GM19240 (cell line): ENCODE measurements around the gene SH3GL3.

Experiments
- DNase-seq: peaks from one replicate; pipeline ENCODE4 v3.0.0; 2011; ENCODE audit warnings: low spot score; ENCODE audit not compliant: insufficient read length

The SH3GL3 gene

GRCh38 chr15:83658430-83659416, 211.6 kb downstream of the SH3GL3 start:
- no peak for DNase-seq

DNA sequence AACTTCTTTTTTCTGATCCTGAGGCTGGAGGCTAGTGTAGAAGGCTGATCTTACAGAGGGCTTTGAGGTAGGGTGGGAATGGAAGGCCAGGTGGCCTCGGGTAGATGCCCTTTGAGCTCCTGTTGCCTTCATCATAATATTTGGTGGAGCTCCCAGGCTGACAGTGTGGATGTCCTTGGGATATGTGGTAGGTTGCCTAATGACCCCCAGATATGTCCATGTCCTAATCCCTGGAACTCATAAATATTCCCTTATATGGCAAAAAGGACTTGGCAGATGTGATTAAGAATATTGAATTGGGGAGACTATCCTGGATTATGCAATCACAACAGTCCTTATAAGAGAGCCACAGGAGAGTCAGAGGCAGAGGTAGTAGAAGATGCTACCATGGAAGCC, 212.3 kb downstream of the SH3GL3 start:
- DNase-seq = no peak

GRCh38 chr15:83665480-83665879, 218.3 kb downstream of the SH3GL3 start:
- DNase-seq = no peak
